HG02981 (cell line): ENCODE results near the gene GPX7.

Experiments
- ATAC-seq: cut with Tn5 transposase; IDR thresholded peaks from one replicate; pipeline ENCODE4 v1.9.1; 2021; ENCODE audit warnings: mild to moderate bottlenecking, moderate library complexity; ENCODE audit not compliant: unreplicated experiment

GPX7 gene

GRCh38 chr1:52585474-52585873 lies 16.7 kb upstream of the GPX7 start:
- no peak for ATAC-seq

- no peak for ATAC-seq
These were observed 14.1 kb upstream of the GPX7 start for GRCh38 chr1:52588027-52588426.

- ATAC-seq, result no peak
These were observed 13.6 kb upstream of the GPX7 start for GRCh38 chr1:52588535-52588934.

- no peak for ATAC-seq
These were observed 11.9 kb upstream of the GPX7 start for GRCh38 chr1:52590266-52590665.

GRCh38 chr1:52592637-52593323 lies 9.4 kb upstream of the GPX7 start:
- no peak for ATAC-seq

GRCh38 chr1:52593495-52593894 lies 8.7 kb upstream of the GPX7 start:
- ATAC-seq, result no peak

GRCh38 chr1:52595061-52595460 lies 7.1 kb upstream of the GPX7 start:
- ATAC-seq, result no peak

GRCh38 chr1:52597912-52598311 lies 4.3 kb upstream of the GPX7 start:
- ATAC-seq, result no peak

- no peak for ATAC-seq
These were observed 3.4 kb upstream of the GPX7 start for GRCh38 chr1:52598729-52599128.

- ATAC-seq, result no peak
These were observed 2.9 kb upstream of the GPX7 start for GRCh38 chr1:52599236-52599635.

- no peak for ATAC-seq
These were observed 1.5 kb upstream of the GPX7 start for GRCh38 chr1:52600533-52601179.

- ATAC-seq, result no peak
These were observed 652 bp upstream of the GPX7 start for GRCh38 chr1:52601519-52601918.

GRCh38 chr1:52602856-52603600 lies 857 bp downstream of the GPX7 start:
- no peak for ATAC-seq

GRCh38 chr1:52603630-52604029 lies 1.5 kb downstream of the GPX7 start:
- ATAC-seq, result no peak

- ATAC-seq, result no peak
These were observed 2.0 kb downstream of the GPX7 start for GRCh38 chr1:52604063-52604770.

- ATAC-seq, result no peak
These were observed 11.6 kb downstream of the GPX7 start for GRCh38 chr1:52613636-52614373.

GRCh38 chr1:52614671-52615070 lies 12.5 kb downstream of the GPX7 start:
- no peak for ATAC-seq

- no peak for ATAC-seq
These were observed 13.4 kb downstream of the GPX7 start for GRCh38 chr1:52615489-52616042.

- no peak for ATAC-seq
These were observed 19.8 kb downstream of the GPX7 start for GRCh38 chr1:52621950-52622349.

GRCh38 chr1:52623812-52624211 lies 21.6 kb downstream of the GPX7 start:
- no peak for ATAC-seq
